Measurements from ENCODE around the gene ATP10A. TPM values are rescaled to one million over a fixed set of nuclear protein-coding genes. Genes with fewer than 3 reads are reported as not detected.

Gene ATP10A
- total and polyA plus RNA-seq, 2 of the 8 experiments (the other 6 are each of a cell fraction or from before 2014, with no cell fraction given): 2.0 to 2.8 TPM

DNA sequence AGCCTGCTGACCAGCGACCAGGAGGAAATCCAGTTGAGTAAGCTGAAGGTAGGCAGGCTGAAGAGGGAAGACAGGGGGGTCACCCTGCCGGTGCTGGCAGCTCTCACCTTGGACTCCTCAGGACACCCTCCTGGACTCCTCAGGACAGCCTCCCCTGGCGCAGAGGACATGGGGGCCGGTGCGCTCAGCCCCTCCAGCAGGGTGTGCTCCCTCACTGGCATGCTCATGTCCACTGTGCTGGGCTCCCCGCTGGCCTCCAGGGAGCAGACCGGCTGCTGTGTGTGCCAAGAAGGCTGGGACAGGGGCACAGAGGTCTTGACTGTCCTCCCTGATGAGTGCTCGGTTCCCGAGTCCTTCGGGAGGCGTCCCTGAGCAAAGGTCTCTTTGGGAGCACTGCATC lies 183.6 kb downstream of the ATP10A start:
- CTCF ChIA-PET (ENCODE audit: partially characterized antibody): interaction anchor here (0.6 kb wide), 1 partner anchor 171 kb away, joined by 6 read pairs; no protein-coding TSS in a partner anchor
- Histone ChIP-seq H2AK5ac (ENCODE audit: low read depth, low read length) (no peak overlapping the region), H3K4me3 (ENCODE audit: extremely low read depth in 1 of 4, insufficient read depth in 2 of 4, low read depth in 3 of 4, low read length in 4 of 4) (no peak overlapping the region), H3K79me2 (ENCODE audit: control insufficient read depth in 1 of 2, insufficient read depth in 2 of 2, low read length in 2 of 2) (no peaks in the 10 kb centered on the region), H2BK15ac (ENCODE audit: low read length) (no peak overlapping the region), H3K9ac (replicated peaks in 1 of 4; ENCODE audit: extremely low read depth in 1 of 4, low read depth in 3 of 4, low read length in 3 of 4) (no peak overlapping the region), H3K79me1 (ENCODE audit: low read depth, low read length) (no peaks in the 10 kb centered on the region), H3K9me3 (ENCODE audit: insufficient read depth in 2 of 2, low read depth in 1 of 2, low read length in 1 of 2) (no peaks in the 10 kb centered on the region), H4K5ac (ENCODE audit: insufficient read length, low read depth, low read length) (no peak overlapping the region), H4K91ac (replicated peaks; ENCODE audit: insufficient read length, low read length) (no peak overlapping the region), H3K36me3 (ENCODE audit: control insufficient read depth in 2 of 4, insufficient read depth in 4 of 4, low read length in 3 of 4) (no peaks in the 10 kb centered on the region), H3K23me2 (ENCODE audit: low read depth, low read length) (no peaks in the 10 kb centered on the region), H3K18ac (ENCODE audit: extremely low read depth, low read length) (no peak overlapping the region), H2AFZ (ENCODE audit: low read length) (no peak overlapping the region), H3K4me1 (replicated peaks in 1 of 4; ENCODE audit: control insufficient read depth in 3 of 4, insufficient read depth in 4 of 4, low read length in 3 of 4) (peaks cover 0 to 7% (median 3%) of the 10 kb centered on the region in 4 experiments; a peak in 3 of 7 replicates), H3K23ac (ENCODE audit: insufficient read length) (no peak overlapping the region), H3K14ac (ENCODE audit: insufficient read length) (no peak overlapping the region), H3K27ac (ENCODE audit: low read depth, low read length) (no peak overlapping the region), H2BK12ac (ENCODE audit: low read depth, low read length) (no peak overlapping the region), H2BK20ac (ENCODE audit: low read length) (no peak overlapping the region), H2BK5ac (ENCODE audit: low read depth, low read length) (no peak overlapping the region), H3K27me3 (replicated peaks in 1 of 4; ENCODE audit: control insufficient read depth in 3 of 4, extremely low read depth in 1 of 4, insufficient read depth in 3 of 4, low read length in 3 of 4) (no peaks in the 10 kb centered on the region), H2BK120ac (replicated peaks; ENCODE audit: low read depth, low read length) (no peak overlapping the region), H4K8ac (ENCODE audit: extremely low read depth, insufficient read depth, low read length) (no peak overlapping the region), H3K4me2 (ENCODE audit: insufficient read depth in 1 of 2, low read depth in 2 of 2, low read length in 2 of 2) (no peak overlapping the region), H3K56ac (replicated peaks; ENCODE audit: insufficient read length, low read depth, low read length) (no peak overlapping the region), H4K20me1 (replicated peaks in 1 of 2; ENCODE audit: control insufficient read depth in 1 of 2, insufficient read depth in 2 of 2, low read length in 2 of 2) (no peaks in the 10 kb centered on the region), H3K4ac (replicated peaks; ENCODE audit: insufficient read length, low read depth, low read length) (no peak overlapping the region)
- no peak for FAIRE-seq
- POLR2A ChIA-PET (ENCODE audit: partially characterized antibody): no interaction called here
- 92% methylated on average over 7 of the region's 11 CpGs; no CpG with 5 or more reads in 1 of the 2 experiments for WGBS, 2 experiments (ENCODE audit: extremely low coverage in 1 of 2, insufficient coverage in 1 of 2, insufficient read length in 1 of 2, insufficient replicate concordance in 2 of 2, low coverage in 1 of 2, low lambda C conversion rate in 2 of 2, missing lambda C conversion rate in 1 of 2)
- no peak for TF ChIP-seq GTF2F1 (IDR thresholded peaks at IDR 0.05; ENCODE audit: borderline replicate concordance, low read depth, low read length)
- TF ChIP-seq CEBPB (IDR thresholded peaks at IDR 0.05; ENCODE audit: low read depth, low read length): no peak
- TF ChIP-seq CHD1 (IDR thresholded peaks at IDR 0.05; ENCODE audit: low read depth, low read length): no peak
- no peak for TF ChIP-seq MAFK (IDR thresholded peaks at IDR 0.05; ENCODE audit: low read depth, low read length)
- TF ChIP-seq ZNF274 (IDR thresholded peaks at IDR 0.05; ENCODE audit: borderline replicate concordance, extremely low read depth, low read length): no peak
- TF ChIP-seq SRF (IDR thresholded peaks at IDR 0.05; ENCODE audit: low read depth, low read length): no peak
- no peak for TF ChIP-seq SIRT6 (IDR thresholded peaks at IDR 0.05; ENCODE audit: low read length)
- TF ChIP-seq ATF3 (IDR thresholded peaks at IDR 0.05; ENCODE audit: insufficient read depth, low read depth, low read length): no peak
- no peak for TF ChIP-seq SIX5 (IDR thresholded peaks at IDR 0.05; ENCODE audit: low read depth, low read length)
- no peak for TF ChIP-seq GABPA (IDR thresholded peaks at IDR 0.05; ENCODE audit: borderline replicate concordance, insufficient read depth, low read length)
- TF ChIP-seq TBP (IDR thresholded peaks at IDR 0.05; ENCODE audit: low read depth, low read length): no peak
- no peak for TF ChIP-seq CHD2 (IDR thresholded peaks at IDR 0.05; ENCODE audit: low read length)
- no peak for TF ChIP-seq EZH2 (IDR thresholded peaks at IDR 0.05; ENCODE audit: low read depth, low read length, severe bottlenecking)
- DNase-seq (ENCODE audit: low read depth in 1 of 2, low spot score in 2 of 2): no peak

All from H1 (cell line).